Right lobe of liver (tissue), 6 donors: ENCODE data around the gene SPRR2D. TPM values are rescaled to one million over a fixed set of nuclear protein-coding genes. Genes with fewer than 3 reads are reported as not detected.

Source experiments
- ATAC-seq, 4 donors: fragments of 200-7000 bp; cut with Tn5 transposase; one replicate each; pipeline ENCODE4 v1.9.1; 2020; ENCODE audit warnings: mild to moderate bottlenecking in 4 of 4, moderate library complexity in 4 of 4
- DNase-seq, 3 donors: peaks; one replicate each; pipeline ENCODE4 v3.0.0-alpha.2; 2020
- H3K27ac ChIP-seq, 3 donors: fragments of 200-600 bp; one replicate each; pipeline ENCODE4 v1.8.0; 2022
- H3K27me3 ChIP-seq, 2 donors: fragments of 200-600 bp; one replicate each; pipeline ENCODE4 v1.8.0; 2022
- H3K36me3 ChIP-seq, 4 donors: fragments of 200-600 bp; sonication (generic) in 1 of 4; one replicate each; pipeline versions ENCODE4 v1.5.1 to v1.8.0; 2017 to 2022; ENCODE audit warnings: control low read depth in 1 of 4
- H3K4me1 ChIP-seq, 4 donors: fragments of 200-600 bp; sonication (generic) in 1 of 4; one replicate each; pipeline versions ENCODE4 v1.5.1 to v1.8.0; 2017 to 2022; ENCODE audit warnings: control low read depth in 1 of 4
- H3K4me3 ChIP-seq, 3 donors: fragments of 200-600 bp; one replicate each; pipeline ENCODE4 v1.8.0; 2022
- H3K9me3 ChIP-seq, 4 donors: fragments of 200-600 bp; sonication (generic) in 1 of 4; one replicate each; pipeline versions ENCODE4 v1.5.1 to v1.8.0; 2017 to 2022; ENCODE audit warnings: control low read depth in 1 of 4
- CTCF ChIP-seq, 4 donors: fragments of 200-600 bp in 3 of 4; fragments of 450-650 bp in 1 of 4; IDR thresholded peaks; one replicate each; pipeline versions ENCODE4 v1.5.1 to v1.8.0; 2016 to 2022; ENCODE audit warnings: antibody characterized with exemption in 4 of 4, mild to moderate bottlenecking in 2 of 4
- POLR2A ChIP-seq: fragments of 450-650 bp; IDR thresholded peaks from one replicate; pipeline ENCODE4 v1.6.1; 2017; ENCODE audit warnings: antibody characterized with exemption, mild to moderate bottlenecking
- WGBS: methylation state at CpG from one replicate; pipeline ENCODE4 v1.1.6; 2018; ENCODE audit warnings: low coverage, low lambda C conversion rate; ENCODE audit not compliant: insufficient coverage; ENCODE audit errors: missing lambda C conversion rate; 5-methylcytosine and 5-hydroxymethylcytosine counted together
- intact Hi-C, 2 donors: fragments of 100-400 bp; cut with DNase I; formaldehyde crosslinking; loops; one replicate each; pipeline versions ENCODE4 v1.11.2 to v1.14.1; 2022
- long read RNA-seq: library from polyadenylated mRNA; unstranded; transcript quantifications from one replicate; pipeline ENCODE4 v2.0.0, GENCODE V29; 2019
- total RNA-seq, 6 experiments: library from RNA; depleted of rRNA in 2 of 6; stranded (reverse); fragments of >200 nt in 2 of 6; fragmentation: NEBNext Ultra II Directional in 3 of 6; extraction: Animal tissue kit (Norgen Biotek cat#: 25700) in 3 of 6; gene quantifications; one replicate each; pipeline versions ENCODE4 v1.1.0 to v1.2.4, GENCODE V29; 2016 to 2023
- donor health status: DM: no; HTN: yes; CAD: no.
- donor health status: DM: no; HTN: no; CAD: no.
- donor health status: DM: no; HTN: no; CAD: no.
- donor health status: DM: no; HTN: yes; CAD: no.
- donor health status: DM: no; HTN: yes; CAD: no.

The SPRR2D gene
- total RNA-seq = not detected
- long read RNA-seq = 0 reads

GRCh38 chr1:153040950-153041631, at the start of gene SPRR2D:
Gene SPRR2D, minus strand, starts transcription at chr1:153041120. Its CDS starts 774 bp downstream, at chr1:153040346.
- DNase-seq (no peak), ATAC-seq (no peak)
- Histone ChIP-seq H3K27me3 (no peaks in the 10 kb centered on the region), H3K9me3 (no peaks in the 10 kb centered on the region), H3K36me3 (no peaks in the 10 kb centered on the region), H3K27ac (no peak within 1 kb of the TSS), H3K4me3 (no peak within 1 kb of the TSS), H3K4me1 (no peaks in the 10 kb centered on the region)
- 52% methylated on average over 4 of the region's 4 CpGs for WGBS
- intact Hi-C loops = no loop called here
- TF ChIP-seq CTCF (IDR thresholded peaks at IDR 0.05) = no peak
- TF ChIP-seq POLR2A = no peak

- TF ChIP-seq CTCF (IDR thresholded peaks at IDR 0.05) = no peak
- TF ChIP-seq POLR2A = no peak
- WGBS = 70% methylated on average over 1 of the region's 1 CpG
- no peak overlapping the region for H3K27ac ChIP-seq
- H3K36me3 ChIP-seq = no peaks in the 10 kb centered on the region
- DNase-seq (no peak), ATAC-seq (no peak)
- no peaks in the 10 kb centered on the region for H3K9me3 ChIP-seq
- no peaks in the 10 kb centered on the region for H3K27me3 ChIP-seq
- no peaks in the 10 kb centered on the region for H3K4me1 ChIP-seq
- intact Hi-C loops = no loop called here
- H3K4me3 ChIP-seq = no peak overlapping the region
These were observed 46.7 kb upstream of the SPRR2D start for GRCh38 chr1:153087652-153088051.

- Histone ChIP-seq H3K4me3 (no peak overlapping the region), H3K36me3 (no peaks in the 10 kb centered on the region), H3K27me3 (no peaks in the 10 kb centered on the region), H3K27ac (no peak overlapping the region), H3K9me3 (no peaks in the 10 kb centered on the region), H3K4me1 (no peaks in the 10 kb centered on the region)
- TF ChIP-seq CTCF (IDR thresholded peaks at IDR 0.05) (no peak), POLR2A (no peak)
- WGBS = 65% methylated on average over 3 of the region's 3 CpGs
- ATAC-seq (no peak), DNase-seq (no peak)
- intact Hi-C loops = no loop called here
These were observed 40.8 kb upstream of the SPRR2D start for GRCh38 chr1:153081736-153082135.

GRCh38 chr1:153072806-153073726, 32.1 kb upstream of the SPRR2D start:
- DNase-seq (no peak), ATAC-seq (no peak)
- no peaks in the 10 kb centered on the region for H3K4me1 ChIP-seq
- H3K36me3 ChIP-seq = no peaks in the 10 kb centered on the region
- no peaks in the 10 kb centered on the region for H3K27me3 ChIP-seq
- 29% methylated on average over 2 of the region's 5 CpGs for WGBS
- TF ChIP-seq CTCF (IDR thresholded peaks at IDR 0.05) = no peak
- no peak for TF ChIP-seq POLR2A
- H3K27ac ChIP-seq = no peak overlapping the region
- H3K4me3 ChIP-seq = no peak overlapping the region
- intact Hi-C loops = no loop called here
- no peaks in the 10 kb centered on the region for H3K9me3 ChIP-seq
